ENCODE results near the gene GNB4. TPM values are rescaled to one million over a fixed set of nuclear protein-coding genes. Genes with fewer than 3 reads are reported as not detected.

GNB4 gene
- polyA plus RNA-seq, 4 donors: 0.67 to 9.7 (median 4.5) TPM

GRCh38 chr3:179375091-179375999 is 75.9 kb downstream of the GNB4 start:
- Histone ChIP-seq H3K27ac (ENCODE audit: low read depth in 1 of 3, low read length in 2 of 3) (no peak overlapping the region), H3K4me3 (ENCODE audit: low read depth in 1 of 3, low read length in 3 of 3) (no peak overlapping the region), H3K9me3 (ENCODE audit: control insufficient read depth in 2 of 2, insufficient read depth in 1 of 2, low read depth in 1 of 2, low read length in 1 of 2) (no peaks in the 10 kb centered on the region), H3K27me3 (ENCODE audit: control insufficient read depth in 3 of 3, insufficient read depth in 3 of 3, low read length in 3 of 3) (no peaks in the 10 kb centered on the region), H3K4me1 (ENCODE audit: control insufficient read depth in 3 of 3, insufficient read depth in 2 of 3, low read depth in 1 of 3, low read length in 2 of 3) (no peaks in the 10 kb centered on the region), H3K36me3 (ENCODE audit: control insufficient read depth in 3 of 3, insufficient read depth in 2 of 3, low read depth in 1 of 3, low read length in 3 of 3) (peaks cover 5 to 22% (median 7%) of the 10 kb centered on the region in 3 donors)
- FAIRE-seq (no peak), DNase-seq (no peak)
- 92 to 93% (median 93%) methylated on average over 12 of the region's 12 CpGs for WGBS, 3 donors

GRCh38 chr3:179373938-179374337 is 77.3 kb downstream of the GNB4 start:
- Histone ChIP-seq H3K36me3 (ENCODE audit: control insufficient read depth in 3 of 3, insufficient read depth in 2 of 3, low read depth in 1 of 3, low read length in 3 of 3) (peaks cover 4 to 18% (median 9%) of the 10 kb centered on the region in 3 donors), H3K27me3 (ENCODE audit: control insufficient read depth in 3 of 3, insufficient read depth in 3 of 3, low read length in 3 of 3) (no peaks in the 10 kb centered on the region), H3K9me3 (ENCODE audit: control insufficient read depth in 2 of 2, insufficient read depth in 1 of 2, low read depth in 1 of 2, low read length in 1 of 2) (no peaks in the 10 kb centered on the region), H3K4me1 (ENCODE audit: control insufficient read depth in 3 of 3, insufficient read depth in 2 of 3, low read depth in 1 of 3, low read length in 2 of 3) (no peaks in the 10 kb centered on the region), H3K4me3 (ENCODE audit: low read depth in 1 of 3, low read length in 3 of 3) (no peak overlapping the region), H3K27ac (ENCODE audit: low read depth in 1 of 3, low read length in 2 of 3) (no peak overlapping the region)
- FAIRE-seq: no peak
- DNase-seq: no peak
- 98 to 100% (median 99%) methylated on average over 6 of the region's 6 CpGs for WGBS, 3 donors

- Histone ChIP-seq H3K36me3 (ENCODE audit: control insufficient read depth in 3 of 3, insufficient read depth in 2 of 3, low read depth in 1 of 3, low read length in 3 of 3) (peaks cover 0 to 18% (median 8%) of the 10 kb centered on the region in 3 donors), H3K4me3 (ENCODE audit: low read depth in 1 of 3, low read length in 3 of 3) (no peak overlapping the region), H3K9me3 (ENCODE audit: control insufficient read depth in 2 of 2, insufficient read depth in 1 of 2, low read depth in 1 of 2, low read length in 1 of 2) (no peaks in the 10 kb centered on the region), H3K4me1 (ENCODE audit: control insufficient read depth in 3 of 3, insufficient read depth in 2 of 3, low read depth in 1 of 3, low read length in 2 of 3) (no peaks in the 10 kb centered on the region), H3K27ac (ENCODE audit: low read depth in 1 of 3, low read length in 2 of 3) (no peak overlapping the region), H3K27me3 (ENCODE audit: control insufficient read depth in 3 of 3, insufficient read depth in 3 of 3, low read length in 3 of 3) (no peaks in the 10 kb centered on the region)
- 93 to 98% (median 96%) methylated on average over 1 of the region's 1 CpG for WGBS, 3 donors
- DNase-seq (no peak), FAIRE-seq (no peak)
Measured at GRCh38 chr3:179369621-179370020, 81.6 kb downstream of the GNB4 start.

GRCh38 chr3:179363332-179363731 is 87.9 kb downstream of the GNB4 start:
- Histone ChIP-seq H3K4me3 (ENCODE audit: low read depth in 1 of 3, low read length in 3 of 3) (no peak overlapping the region), H3K27me3 (ENCODE audit: control insufficient read depth in 3 of 3, insufficient read depth in 3 of 3, low read length in 3 of 3) (no peaks in the 10 kb centered on the region), H3K9me3 (ENCODE audit: control insufficient read depth in 2 of 2, insufficient read depth in 1 of 2, low read depth in 1 of 2, low read length in 1 of 2) (no peaks in the 10 kb centered on the region), H3K27ac (ENCODE audit: low read depth in 1 of 3, low read length in 2 of 3) (no peak overlapping the region), H3K36me3 (ENCODE audit: control insufficient read depth in 3 of 3, insufficient read depth in 2 of 3, low read depth in 1 of 3, low read length in 3 of 3) (peaks cover 3 to 37% (median 10%) of the 10 kb centered on the region in 3 donors), H3K4me1 (ENCODE audit: control insufficient read depth in 3 of 3, insufficient read depth in 2 of 3, low read depth in 1 of 3, low read length in 2 of 3) (no peaks in the 10 kb centered on the region)
- FAIRE-seq (no peak), DNase-seq (no peak)
- 96 to 98% (median 98%) methylated on average over 5 of the region's 5 CpGs for WGBS, 3 donors

DNA sequence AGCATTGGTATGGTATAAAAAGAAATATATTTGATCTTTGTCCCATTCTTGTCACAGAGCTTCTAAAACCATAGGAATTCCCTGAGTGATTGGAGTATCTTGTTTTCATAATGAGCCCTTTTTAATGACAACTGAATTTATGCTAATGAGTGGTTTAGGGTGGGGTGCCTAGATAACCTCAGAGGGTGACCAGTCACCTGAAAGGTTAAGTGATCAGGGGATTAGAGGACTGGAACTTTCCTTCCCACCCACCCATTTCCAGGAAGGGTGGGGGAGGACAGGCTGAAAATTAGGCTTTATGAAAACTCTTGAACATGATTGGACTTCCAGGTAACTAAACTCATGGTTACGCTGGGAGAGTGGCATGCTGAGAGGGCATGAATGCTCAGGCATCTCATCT is 95.3 kb downstream of the GNB4 start:
- peaks cover 5 to 37% (median 25%) of the 10 kb centered on the region in 3 donors for H3K36me3 ChIP-seq (ENCODE audit: control insufficient read depth in 3 of 3, insufficient read depth in 2 of 3, low read depth in 1 of 3, low read length in 3 of 3)
- H3K27ac ChIP-seq (ENCODE audit: low read depth in 1 of 3, low read length in 2 of 3): no peak overlapping the region
- 96 to 100% (median 100%) methylated on average over 1 of the region's 1 CpG for WGBS, 3 donors
- no peaks in the 10 kb centered on the region for H3K9me3 ChIP-seq (ENCODE audit: control insufficient read depth in 2 of 2, insufficient read depth in 1 of 2, low read depth in 1 of 2, low read length in 1 of 2)
- no peaks in the 10 kb centered on the region for H3K4me1 ChIP-seq (ENCODE audit: control insufficient read depth in 3 of 3, insufficient read depth in 2 of 3, low read depth in 1 of 3, low read length in 2 of 3)
- H3K4me3 ChIP-seq (ENCODE audit: low read depth in 1 of 3, low read length in 3 of 3): no peak overlapping the region
- FAIRE-seq (no peak), DNase-seq (no peak)
- no peaks in the 10 kb centered on the region for H3K27me3 ChIP-seq (ENCODE audit: control insufficient read depth in 3 of 3, insufficient read depth in 3 of 3, low read length in 3 of 3)

- peak overlapping the region; percentile 69 to 97 (median 82) for H3K4me3 ChIP-seq (ENCODE audit: low read depth in 1 of 3, low read length in 3 of 3)
- peak overlapping the region; percentile 75 to 96 (median 80) for H3K27ac ChIP-seq (ENCODE audit: low read depth in 1 of 3, low read length in 2 of 3)
- peaks cover 0 to 3% (median 0%) of the 10 kb centered on the region in 3 donors for H3K4me1 ChIP-seq (ENCODE audit: control insufficient read depth in 3 of 3, insufficient read depth in 2 of 3, low read depth in 1 of 3, low read length in 2 of 3)
- peak; percentile 51 to 52 for DNase-seq
- H3K36me3 ChIP-seq (ENCODE audit: control insufficient read depth in 3 of 3, insufficient read depth in 2 of 3, low read depth in 1 of 3, low read length in 3 of 3): peaks cover 3 to 17% (median 6%) of the 10 kb centered on the region in 3 donors
- WGBS, 3 donors: 8 to 25% (median 11%) methylated on average over 5 of the region's 5 CpGs
- FAIRE-seq: no peak
- H3K9me3 ChIP-seq (ENCODE audit: control insufficient read depth in 2 of 2, insufficient read depth in 1 of 2, low read depth in 1 of 2, low read length in 1 of 2): no peaks in the 10 kb centered on the region
- H3K27me3 ChIP-seq (ENCODE audit: control insufficient read depth in 3 of 3, insufficient read depth in 3 of 3, low read length in 3 of 3): no peaks in the 10 kb centered on the region
Measured at GRCh38 chr3:179348325-179349013, 102.8 kb downstream of the GNB4 start.

- Histone ChIP-seq H3K27me3 (ENCODE audit: control insufficient read depth in 3 of 3, insufficient read depth in 3 of 3, low read length in 3 of 3) (no peaks in the 10 kb centered on the region), H3K4me3 (ENCODE audit: low read depth in 1 of 3, low read length in 3 of 3) (peak within 1 kb of the TSS; percentile 69 to 97 (median 82)), H3K4me1 (ENCODE audit: control insufficient read depth in 3 of 3, insufficient read depth in 2 of 3, low read depth in 1 of 3, low read length in 2 of 3) (peaks cover 0 to 3% (median 0%) of the 10 kb centered on the region in 3 donors), H3K9me3 (ENCODE audit: control insufficient read depth in 2 of 2, insufficient read depth in 1 of 2, low read depth in 1 of 2, low read length in 1 of 2) (no peaks in the 10 kb centered on the region), H3K27ac (ENCODE audit: low read depth in 1 of 3, low read length in 2 of 3) (peak within 1 kb of the TSS; percentile 75 to 96 (median 80)), H3K36me3 (ENCODE audit: control insufficient read depth in 3 of 3, insufficient read depth in 2 of 3, low read depth in 1 of 3, low read length in 3 of 3) (peaks cover 3 to 12% (median 6%) of the 10 kb centered on the region in 3 donors)
- DNase-seq: peak; percentile 97
- 0 to 1% (median 0%) methylated on average over 42 to 63 of the region's 63 CpGs for WGBS, 3 donors
- FAIRE-seq: peak; percentile 72
Measured at GRCh38 chr3:179347345-179348194, 103.7 kb downstream of the GNB4 start, which contains the start of gene MFN1. Gene MFN1 (plus strand): TSS chr3:179347709. CDS start chr3:179348852, 1,143 bp downstream.

Data from small intestine (tissue), 7 donors.